ENCODE data around the gene ALK.

The ALK gene

DNA sequence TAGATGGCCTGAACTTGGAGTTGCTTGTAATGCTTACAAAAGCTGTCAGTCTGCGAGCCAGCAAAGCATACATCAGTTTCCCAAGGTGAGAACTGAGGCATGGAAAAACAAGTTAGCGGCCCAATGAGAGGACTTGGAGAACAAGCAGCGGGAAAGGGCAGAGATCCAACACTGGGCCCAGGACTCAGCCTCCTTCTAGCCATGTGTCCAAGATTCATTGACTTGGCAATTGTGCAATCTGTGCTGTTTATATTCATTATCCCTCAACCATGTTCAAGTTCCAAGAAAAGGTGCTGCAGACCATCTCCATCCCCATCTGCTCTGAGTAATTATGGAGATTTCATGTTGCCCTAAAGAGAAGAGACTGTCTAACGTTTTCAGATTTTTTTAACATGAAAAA, 187.4 kb downstream of the ALK start:
- TF ChIP-seq CTCF (IDR thresholded peaks at IDR 0.05): no peak

DNA sequence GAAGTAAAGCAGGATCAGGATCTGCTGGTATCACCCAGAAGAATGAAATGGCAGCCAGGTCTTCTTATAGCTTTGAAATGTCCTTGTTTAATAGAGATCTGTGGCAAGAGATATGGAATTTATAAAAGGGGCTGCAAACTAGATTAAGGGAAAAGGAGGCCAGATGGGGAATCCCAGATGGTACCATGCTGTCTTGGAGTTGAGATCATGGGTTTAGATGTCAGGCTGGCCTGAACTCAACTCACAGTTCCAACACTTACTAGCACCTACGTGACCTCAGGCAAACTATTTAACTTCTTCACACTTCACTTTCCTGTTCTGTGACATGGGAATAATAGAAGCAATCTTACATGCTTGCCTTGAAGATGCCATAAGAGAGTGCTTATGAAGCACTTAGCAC, 188.2 kb downstream of the ALK start:
- no peak for TF ChIP-seq CTCF (IDR thresholded peaks at IDR 0.05)

- no peak for TF ChIP-seq CTCF (IDR thresholded peaks at IDR 0.05)
Observed at GRCh38 chr2:29731948-29732347, 189.4 kb downstream of the ALK start.

DNA sequence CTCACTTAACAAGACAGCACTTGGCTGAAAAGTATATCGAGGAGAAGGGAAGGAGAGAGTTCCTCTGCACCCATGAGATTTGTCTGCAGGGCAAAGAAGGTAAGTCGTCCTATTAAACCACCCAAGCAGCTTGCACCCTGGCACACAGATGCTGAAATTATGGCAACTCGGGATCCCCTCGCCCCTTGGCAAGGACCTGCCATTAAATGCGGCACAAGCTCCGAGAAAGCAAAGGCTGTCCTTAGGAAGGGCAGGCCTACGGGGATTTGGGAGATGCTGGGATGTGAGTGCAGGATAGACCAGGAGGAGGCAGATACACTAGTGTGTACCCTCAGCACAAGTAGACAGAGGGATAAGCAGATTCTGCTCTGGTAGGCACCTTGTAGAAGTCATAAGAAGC, 191.5 kb downstream of the ALK start:
- TF ChIP-seq CTCF (IDR thresholded peaks at IDR 0.05): no peak

- no peak for TF ChIP-seq CTCF (IDR thresholded peaks at IDR 0.05)
Observed at GRCh38 chr2:29729401-29729800, 192.0 kb downstream of the ALK start.

- TF ChIP-seq CTCF (IDR thresholded peaks at IDR 0.05): no peak
Observed at GRCh38 chr2:29726976-29727375, 194.4 kb downstream of the ALK start.

DNA sequence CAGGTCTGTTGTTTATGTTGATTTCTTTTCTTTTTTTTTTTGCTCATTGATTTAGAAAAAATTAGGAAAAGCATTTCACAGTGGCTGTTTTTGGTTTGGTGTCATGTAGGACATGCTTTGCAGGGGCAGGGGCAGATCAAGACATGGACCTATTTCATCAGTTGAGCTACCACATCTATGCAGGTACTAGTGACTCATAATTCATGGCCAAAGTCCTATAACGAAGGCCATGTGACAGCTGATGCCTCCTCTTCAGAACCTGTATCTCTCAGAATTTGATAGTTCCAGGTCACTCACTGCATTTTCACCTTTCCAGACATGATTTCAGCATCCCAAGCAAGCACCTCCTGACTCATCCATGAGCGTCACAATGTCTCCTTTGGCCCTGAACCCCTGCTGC, 195.8 kb downstream of the ALK start:
- TF ChIP-seq CTCF (IDR thresholded peaks at IDR 0.05): no peak

DNA sequence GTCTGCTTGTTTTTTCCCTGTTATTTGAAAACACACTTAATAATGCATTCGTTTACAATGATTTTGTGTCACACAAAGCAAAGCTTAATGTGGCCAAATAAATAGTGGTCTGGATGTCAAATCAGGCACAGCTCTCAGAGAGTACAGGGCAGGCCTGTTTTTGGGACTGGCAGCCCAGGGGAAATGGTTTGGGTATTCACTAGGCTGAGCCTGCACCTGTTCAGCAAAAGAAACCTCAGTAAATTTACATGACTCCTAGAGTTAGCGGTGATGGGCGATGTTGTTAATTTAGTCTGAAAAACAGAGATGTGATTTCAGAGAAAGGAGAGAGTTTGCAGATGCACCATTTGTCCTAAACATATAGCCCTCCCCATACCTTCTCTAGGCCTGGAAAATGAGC, 197.1 kb downstream of the ALK start:
- TF ChIP-seq CTCF (IDR thresholded peaks at IDR 0.05): no peak

Measured in LNCAP (cell line).